Testis (tissue), 3 donors: ENCODE results near the gene TERT. TPM values are rescaled to one million over a fixed set of nuclear protein-coding genes. Genes with fewer than 3 reads are reported as not detected.
"Not testable (repeated sequence)": the region's sequence is repeated elsewhere in the genome, so short reads cannot be mapped to it uniquely, and the experiment has no call there.

Experiments used
- DNase-seq: peaks from one replicate; pipeline ENCODE4 v3.0.0-alpha.2; 2019
- H3K27ac ChIP-seq, 2 donors: fragments of 200-600 bp; sonication (generic); one replicate each; pipeline ENCODE4 v1.5.1; 2019
- H3K27me3 ChIP-seq: fragments of 200-600 bp; sonication (generic); one replicate; pipeline ENCODE4 v1.5.1; 2019
- H3K36me3 ChIP-seq: fragments of 200-600 bp; sonication (generic); one replicate; pipeline ENCODE4 v1.5.1; 2017; ENCODE audit warnings: low read depth; ENCODE audit errors: missing control alignments
- H3K4me1 ChIP-seq: fragments of 200-600 bp; sonication (generic); one replicate; pipeline ENCODE4 v1.5.1; 2019
- H3K4me3 ChIP-seq, 2 donors: fragments of 200-600 bp; sonication (generic); one replicate each; pipeline ENCODE4 v1.5.1; 2017 to 2019
- H3K9me3 ChIP-seq: fragments of 200-600 bp; sonication (generic); one replicate; pipeline ENCODE4 v1.5.1; 2017
- CTCF ChIP-seq, 3 experiments: fragments of 450-650 bp in 2 of 3; fragments of 200-600 bp in 1 of 3; sonication (generic) in 1 of 3; IDR thresholded peaks; one replicate each; pipeline ENCODE4 v1.5.1; 2016 to 2019; ENCODE audit warnings: antibody characterized with exemption in 3 of 3, mild to moderate bottlenecking in 2 of 3, moderate library complexity in 1 of 3
- POLR2A ChIP-seq: fragments of 450-650 bp; IDR thresholded peaks from one replicate; pipeline ENCODE4 v1.6.1; 2017; ENCODE audit warnings: antibody characterized with exemption, mild to moderate bottlenecking, moderate library complexity
- WGBS, 2 donors: methylation state at CpG; one replicate each; pipeline ENCODE4 v1.1.5; 2018; 5-methylcytosine and 5-hydroxymethylcytosine counted together
- intact Hi-C: fragments of 100-400 bp; cut with DNase I; formaldehyde crosslinking; loops from one replicate; pipeline ENCODE4 v1.15.1; 2023; ENCODE audit warnings: low total_unique reads
- polyA plus RNA-seq: library from polyadenylated mRNA; stranded (reverse); fragments of 350-450 nt; fragmentation: Illumina TruSeq; extraction: RNeasy Lipid Tissue Mini Kit (QIAGEN cat#74804); gene quantifications from one replicate; pipeline ENCODE4 v1.2.3, GENCODE V29; 2014; ENCODE audit warnings: low read depth, low replicate concordance; ENCODE audit not compliant: insufficient read depth
- total RNA-seq, 2 donors: library from RNA; depleted of rRNA; stranded (reverse); fragments of >200 nt; gene quantifications; one replicate each; pipeline ENCODE4 v1.2.3, GENCODE V29; 2016

Gene TERT
- total and polyA plus RNA-seq, 3 donors from 2014 or later, result 2.1 to 5.5 (median 4.4) TPM

GRCh38 chr5:1292846-1293415 lies 1.9 kb downstream of the TERT start:
- Histone ChIP-seq H3K9me3 (no peaks in the 10 kb centered on the region), H3K27me3 (no peaks in the 10 kb centered on the region), H3K27ac (no peak overlapping the region), H3K4me1 (no peaks in the 10 kb centered on the region), H3K36me3 (no peaks in the 10 kb centered on the region), H3K4me3 (no peak overlapping the region)
- 56 to 79% methylated on average over 29 to 30 of the region's 30 CpGs for WGBS, 2 donors
- TF ChIP-seq CTCF (IDR thresholded peaks at IDR 0.05) (no peak), POLR2A (no peak)
- intact Hi-C loops, result no loop called here
- no peak for DNase-seq

GRCh38 chr5:1292139-1292538 lies 2.7 kb downstream of the TERT start:
- intact Hi-C loops, result no loop called here
- Histone ChIP-seq H3K9me3 (no peaks in the 10 kb centered on the region), H3K36me3 (no peaks in the 10 kb centered on the region), H3K27ac (no peak overlapping the region), H3K27me3 (no peaks in the 10 kb centered on the region), H3K4me3 (no peak overlapping the region), H3K4me1 (no peaks in the 10 kb centered on the region)
- TF ChIP-seq CTCF (IDR thresholded peaks at IDR 0.05) (no peak), POLR2A (no peak)
- WGBS, 2 donors, result 64 to 65% methylated on average over 6 of the region's 6 CpGs
- DNase-seq, result no peak

GRCh38 chr5:1291611-1292080 lies 3.2 kb downstream of the TERT start:
- 83% methylated on average over 24 of the region's 24 CpGs for WGBS, 2 donors
- Histone ChIP-seq H3K9me3 (no peaks in the 10 kb centered on the region), H3K27me3 (no peaks in the 10 kb centered on the region), H3K36me3 (no peaks in the 10 kb centered on the region), H3K27ac (no peak overlapping the region), H3K4me1 (no peaks in the 10 kb centered on the region), H3K4me3 (no peak overlapping the region)
- TF ChIP-seq CTCF (IDR thresholded peaks at IDR 0.05) (no peak), POLR2A (no peak)
- intact Hi-C loops, result no loop called here
- no peak for DNase-seq

GRCh38 chr5:1290956-1291355 lies 3.9 kb downstream of the TERT start:
- H3K4me3 ChIP-seq, H3K27ac ChIP-seq, H3K9me3 ChIP-seq, DNase-seq, intact Hi-C loops, H3K36me3 ChIP-seq, H3K27me3 ChIP-seq, H3K4me1 ChIP-seq: not testable (repeated sequence)
- 80 to 85% methylated on average over 1 to 17 of the region's 24 CpGs for WGBS, 2 donors

GRCh38 chr5:1289559-1289958 lies 5.3 kb downstream of the TERT start:
- DNase-seq, H3K27me3 ChIP-seq, H3K36me3 ChIP-seq, H3K9me3 ChIP-seq, intact Hi-C loops, H3K4me1 ChIP-seq, H3K4me3 ChIP-seq, H3K27ac ChIP-seq: not testable (repeated sequence)
- WGBS, 2 donors, result 87% methylated on average over 9 of the region's 32 CpGs; no CpG with 5 or more reads in 1 of the 2 donors
